K562 (cell line): Measurements from ENCODE around the gene CPTP. TPM values are rescaled to one million over a fixed set of nuclear protein-coding genes. Genes with fewer than 3 reads are reported as not detected.
A peak's percentile ranks its signal among the peaks of the same experiment; 100 is the strongest.

Experiments
- RBFOX2 ChIP-seq: fragments of 200-400 bp; formaldehyde crosslinking; IDR thresholded peaks from 2 replicates; pipeline ENCODE4 v1.6.1; 2017; ENCODE audit warnings: low read depth, mild to moderate bottlenecking, low read length, moderate library complexity
- SMAD4 ChIP-seq: fragments of 250-450 bp; sonication (Bioruptor Pico); conservative IDR thresholded peaks from 2 replicates; pipeline ENCODE4 v1.8.0; 2021; ENCODE audit warnings: inconsistent platforms, mild to moderate bottlenecking, moderate library complexity
- ZBTB33 ChIP-seq: sonication (generic); formaldehyde crosslinking; IDR thresholded peaks from 2 replicates; pipeline ENCODE4 v1.8.1; 2023; ENCODE audit warnings: mild to moderate bottlenecking, missing genetic modification reagents
- ZBTB43 ChIP-seq: sonication (generic); formaldehyde crosslinking; IDR thresholded peaks from 2 replicates; pipeline ENCODE4 v1.8.0; 2023; ENCODE audit warnings: mild to moderate bottlenecking, missing genetic modification reagents
- ZNF551 ChIP-seq: fragments of 250-450 bp; sonication (Bioruptor Pico); IDR thresholded peaks from 2 replicates; pipeline ENCODE4 v1.5.0; 2021; ENCODE audit warnings: mild to moderate bottlenecking, moderate library complexity
- ZNF589 ChIP-seq: fragments of 200-800 bp; sonication (Bioruptor generic); IDR thresholded peaks from 2 replicates; pipeline ENCODE4 v1.6.1; 2016; ENCODE audit warnings: low read depth, missing genetic modification characterization, missing compliant biosample characterization
- ZNF592 ChIP-seq: fragments of 450-650 bp; IDR thresholded peaks from 2 replicates; pipeline ENCODE4 v1.6.1; 2017; ENCODE audit warnings: antibody characterized with exemption, mild to moderate bottlenecking
- polyA plus RNA-seq, 8 experiments: library from polyadenylated mRNA; depleted of rRNA in 4 of 8; stranded (reverse) in 5 of 8; unstranded in 3 of 8; fragments of >200 nt; fragmentation: Nextera tagmentation in 2 of 8; fragmentation: Illumina TruSeq in 1 of 8; extraction: Ambion mirVana in 2 of 8; extraction: Trizol in 1 of 8; gene quantifications; 2 replicates each; pipeline versions ENCODE4 v1.2.1 to v1.2.3, GENCODE V29; 2011 to 2014; ENCODE audit warnings: inconsistent platforms in 1 of 8, missing spikeins in 1 of 8
- total RNA-seq, 7 experiments: library from RNA; depleted of rRNA in 6 of 7; stranded (reverse); fragments of >200 nt in 6 of 7; fragmentation: Illumina TruSeq in 2 of 7; extraction: Trizol in 2 of 7; gene quantifications; 2 replicates each; pipeline versions ENCODE4 v1.2.1 to v1.2.3, GENCODE V29; 2011 to 2021; ENCODE audit warnings: low replicate concordance in 1 of 7
- TF ChIP-seq, protein P1 (sequence below), 2 experiments: fragments of 450-650 bp; formaldehyde crosslinking in 1 of 2; IDR thresholded peaks; 2 replicates each; pipeline versions ENCODE4 v1.4.0 to v1.6.1; 2014 to 2020; ENCODE audit warnings: mild to moderate bottlenecking in 2 of 2, borderline replicate concordance in 1 of 2, low read depth in 1 of 2

The CPTP gene
- total and polyA plus RNA-seq, 9 of the 15 experiments (the other 6 are each of a cell fraction or from before 2014, with no cell fraction given), result 0.11 to 25.8 (median 3.5) TPM

- TF ChIP-seq, protein P1, sequence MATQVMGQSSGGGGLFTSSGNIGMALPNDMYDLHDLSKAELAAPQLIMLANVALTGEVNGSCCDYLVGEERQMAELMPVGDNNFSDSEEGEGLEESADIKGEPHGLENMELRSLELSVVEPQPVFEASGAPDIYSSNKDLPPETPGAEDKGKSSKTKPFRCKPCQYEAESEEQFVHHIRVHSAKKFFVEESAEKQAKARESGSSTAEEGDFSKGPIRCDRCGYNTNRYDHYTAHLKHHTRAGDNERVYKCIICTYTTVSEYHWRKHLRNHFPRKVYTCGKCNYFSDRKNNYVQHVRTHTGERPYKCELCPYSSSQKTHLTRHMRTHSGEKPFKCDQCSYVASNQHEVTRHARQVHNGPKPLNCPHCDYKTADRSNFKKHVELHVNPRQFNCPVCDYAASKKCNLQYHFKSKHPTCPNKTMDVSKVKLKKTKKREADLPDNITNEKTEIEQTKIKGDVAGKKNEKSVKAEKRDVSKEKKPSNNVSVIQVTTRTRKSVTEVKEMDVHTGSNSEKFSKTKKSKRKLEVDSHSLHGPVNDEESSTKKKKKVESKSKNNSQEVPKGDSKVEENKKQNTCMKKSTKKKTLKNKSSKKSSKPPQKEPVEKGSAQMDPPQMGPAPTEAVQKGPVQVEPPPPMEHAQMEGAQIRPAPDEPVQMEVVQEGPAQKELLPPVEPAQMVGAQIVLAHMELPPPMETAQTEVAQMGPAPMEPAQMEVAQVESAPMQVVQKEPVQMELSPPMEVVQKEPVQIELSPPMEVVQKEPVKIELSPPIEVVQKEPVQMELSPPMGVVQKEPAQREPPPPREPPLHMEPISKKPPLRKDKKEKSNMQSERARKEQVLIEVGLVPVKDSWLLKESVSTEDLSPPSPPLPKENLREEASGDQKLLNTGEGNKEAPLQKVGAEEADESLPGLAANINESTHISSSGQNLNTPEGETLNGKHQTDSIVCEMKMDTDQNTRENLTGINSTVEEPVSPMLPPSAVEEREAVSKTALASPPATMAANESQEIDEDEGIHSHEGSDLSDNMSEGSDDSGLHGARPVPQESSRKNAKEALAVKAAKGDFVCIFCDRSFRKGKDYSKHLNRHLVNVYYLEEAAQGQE (IDR thresholded peaks at IDR 0.05; ENCODE audit: borderline replicate concordance), result peak; percentile 26; the same call in 1 of the 2 replicates
- TF ChIP-seq, protein P1 (CRISPR knock-in tag; IDR thresholded peaks at IDR 0.05; ENCODE audit: low read depth), result peak; percentile 86
- no peak for TF ChIP-seq ZBTB43 (CRISPR knock-in tag)
- no peak for TF ChIP-seq ZNF551 (CRISPR knock-in tag)
- TF ChIP-seq RBFOX2, result peak; percentile 72
- peak; percentile 30; the same call in 1 of the 2 replicates for TF ChIP-seq ZNF589 (CRISPR knock-in tag)
- TF ChIP-seq ZBTB33, result peak; percentile 65
- TF ChIP-seq ZNF592, result peak; percentile 53; the same call in 1 of the 2 replicates
- TF ChIP-seq SMAD4 (CRISPR knock-in tag), result peak; percentile 82
Measured at GRCh38 chr1:1349256-1350012, 24.8 kb downstream of the CPTP start, which contains the start of gene DVL1 (continued).
